ENCODE data around the gene CEP164. TPM values are rescaled to one million over a fixed set of nuclear protein-coding genes. Genes with fewer than 3 reads are reported as not detected.

The CEP164 gene
- total and polyA plus RNA-seq, 2 of the 8 experiments (the other 6 are each of a cell fraction or from before 2014, with no cell fraction given), result 8.4 to 20.8 TPM

- no peak for TF ChIP-seq YY1 (IDR thresholded peaks at IDR 0.05; ENCODE audit: low read depth, low read length)
- no peak for TF ChIP-seq RNF2 (IDR thresholded peaks at IDR 0.05; ENCODE audit: borderline replicate concordance, low read depth, low read length, missing control alignments, poor library complexity, severe bottlenecking)
These were observed 33.8 kb downstream of the CEP164 start (continued) for GRCh38 chr11:117361432-117361831.
